ENCODE measurements around the gene AEBP1.

Gene AEBP1

GRCh38 chr7:44107116-44107960 is 3.2 kb downstream of the AEBP1 start:
- Histone ChIP-seq H3K27ac (peak overlapping the region; percentile 98 to 99), H3K4me3 (peak overlapping the region; percentile 80)
- DNase-seq (ENCODE audit: low spot score): no peak
- TF ChIP-seq, protein P1, sequence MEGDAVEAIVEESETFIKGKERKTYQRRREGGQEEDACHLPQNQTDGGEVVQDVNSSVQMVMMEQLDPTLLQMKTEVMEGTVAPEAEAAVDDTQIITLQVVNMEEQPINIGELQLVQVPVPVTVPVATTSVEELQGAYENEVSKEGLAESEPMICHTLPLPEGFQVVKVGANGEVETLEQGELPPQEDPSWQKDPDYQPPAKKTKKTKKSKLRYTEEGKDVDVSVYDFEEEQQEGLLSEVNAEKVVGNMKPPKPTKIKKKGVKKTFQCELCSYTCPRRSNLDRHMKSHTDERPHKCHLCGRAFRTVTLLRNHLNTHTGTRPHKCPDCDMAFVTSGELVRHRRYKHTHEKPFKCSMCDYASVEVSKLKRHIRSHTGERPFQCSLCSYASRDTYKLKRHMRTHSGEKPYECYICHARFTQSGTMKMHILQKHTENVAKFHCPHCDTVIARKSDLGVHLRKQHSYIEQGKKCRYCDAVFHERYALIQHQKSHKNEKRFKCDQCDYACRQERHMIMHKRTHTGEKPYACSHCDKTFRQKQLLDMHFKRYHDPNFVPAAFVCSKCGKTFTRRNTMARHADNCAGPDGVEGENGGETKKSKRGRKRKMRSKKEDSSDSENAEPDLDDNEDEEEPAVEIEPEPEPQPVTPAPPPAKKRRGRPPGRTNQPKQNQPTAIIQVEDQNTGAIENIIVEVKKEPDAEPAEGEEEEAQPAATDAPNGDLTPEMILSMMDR (IDR thresholded peaks at IDR 0.05): no peak

GRCh38 chr7:44107961-44108767 is 4.0 kb downstream of the AEBP1 start:
- no peak for DNase-seq (ENCODE audit: low spot score)
- H3K4me3 ChIP-seq: peak overlapping the region; percentile 80
- TF ChIP-seq, protein P1 (IDR thresholded peaks at IDR 0.05): no peak
- H3K27ac ChIP-seq: peak overlapping the region; percentile 98 to 99

GRCh38 chr7:44108768-44109750 is 4.9 kb downstream of the AEBP1 start:
- peak overlapping the region; percentile 98 to 99 for H3K27ac ChIP-seq
- TF ChIP-seq, protein P1 (IDR thresholded peaks at IDR 0.05): no peak
- peak overlapping the region; percentile 80 for H3K4me3 ChIP-seq
- no peak for DNase-seq (ENCODE audit: low spot score)

GRCh38 chr7:44109991-44110390 is 5.8 kb downstream of the AEBP1 start:
- TF ChIP-seq, protein P1 (IDR thresholded peaks at IDR 0.05): no peak
- Histone ChIP-seq H3K4me3 (no peak overlapping the region), H3K27ac (peak overlapping the region; percentile 98 to 99)
- no peak for DNase-seq (ENCODE audit: low spot score)

GRCh38 chr7:44110719-44111635 is 6.8 kb downstream of the AEBP1 start:
- Histone ChIP-seq H3K27ac (peak overlapping the region; percentile 98 to 99), H3K4me3 (peak overlapping the region; percentile 22)
- DNase-seq (ENCODE audit: low spot score): no peak
- TF ChIP-seq, protein P1 (IDR thresholded peaks at IDR 0.05): no peak

Measured in coronary artery (tissue), 2 donors.